GM19455 (cell line): ENCODE results near the gene CUBN.

ENCODE experiments used
- ATAC-seq: cut with Tn5 transposase; IDR thresholded peaks from one replicate; pipeline ENCODE4 v1.9.1; 2021; ENCODE audit not compliant: unreplicated experiment

CUBN gene

GRCh38 chr10:16890691-16891090, 238.9 kb downstream of the CUBN start:
- no peak for ATAC-seq

- no peak for ATAC-seq
These were observed 242.0 kb downstream of the CUBN start for GRCh38 chr10:16887565-16887964.

- ATAC-seq: no peak
These were observed 243.6 kb downstream of the CUBN start for GRCh38 chr10:16886031-16886430.

- no peak for ATAC-seq
These were observed 245.1 kb downstream of the CUBN start for GRCh38 chr10:16884497-16884896.

GRCh38 chr10:16883084-16883483, 246.5 kb downstream of the CUBN start:
- no peak for ATAC-seq

GRCh38 chr10:16870331-16870730, 259.3 kb downstream of the CUBN start:
- no peak for ATAC-seq

- no peak for ATAC-seq
These were observed 261.6 kb downstream of the CUBN start for GRCh38 chr10:16867990-16868389.

- ATAC-seq: no peak
These were observed 262.1 kb downstream of the CUBN start for GRCh38 chr10:16867556-16867955.

GRCh38 chr10:16866541-16867275, 262.9 kb downstream of the CUBN start:
- ATAC-seq: no peak

GRCh38 chr10:16865766-16866165, 263.8 kb downstream of the CUBN start:
- ATAC-seq: no peak

- ATAC-seq: no peak
These were observed 265.8 kb downstream of the CUBN start for GRCh38 chr10:16863766-16864165.

- no peak for ATAC-seq
These were observed 272.2 kb downstream of the CUBN start for GRCh38 chr10:16857419-16857818.

- ATAC-seq: no peak
These were observed 273.0 kb downstream of the CUBN start for GRCh38 chr10:16856567-16856966.

- no peak for ATAC-seq
These were observed 273.5 kb downstream of the CUBN start for GRCh38 chr10:16856092-16856491.

GRCh38 chr10:16854623-16855022, 275.0 kb downstream of the CUBN start:
- ATAC-seq: no peak

- ATAC-seq: no peak
These were observed 275.8 kb downstream of the CUBN start for GRCh38 chr10:16853809-16854208.

GRCh38 chr10:16853201-16853600, 276.4 kb downstream of the CUBN start:
- no peak for ATAC-seq

- no peak for ATAC-seq
These were observed 277.0 kb downstream of the CUBN start for GRCh38 chr10:16852624-16853023.

- no peak for ATAC-seq
These were observed 281.0 kb downstream of the CUBN start for GRCh38 chr10:16848562-16849154.

GRCh38 chr10:16847644-16848043, 282.0 kb downstream of the CUBN start:
- ATAC-seq: no peak

- no peak for ATAC-seq
These were observed 284.4 kb downstream of the CUBN start for GRCh38 chr10:16845248-16845647.

- no peak for ATAC-seq
These were observed 286.2 kb downstream of the CUBN start for GRCh38 chr10:16843252-16843870.
